DMS79 treated with DMSO at 0.1 percent for 48 hours (cell line): Measurements from ENCODE around the gene ESPN.
"Not testable (repeated sequence)": the region's sequence is repeated elsewhere in the genome, so short reads cannot be mapped to it uniquely, and the experiment has no call there.

ENCODE experiments used
- DNase-seq: peaks from one replicate; lab custom pipeline; 2025; lab: John Stamatoyannopoulos, UW

ESPN gene

GRCh38 chr1:6428453-6428852, 3.9 kb downstream of the ESPN start:
- not testable (repeated sequence) for DNase-seq

GRCh38 chr1:6429660-6430411, 5.3 kb downstream of the ESPN start:
- DNase-seq, result not testable (repeated sequence)

GRCh38 chr1:6431645-6432579, 7.3 kb downstream of the ESPN start:
- not testable (repeated sequence) for DNase-seq

GRCh38 chr1:6434186-6434585, 9.6 kb downstream of the ESPN start:
- DNase-seq, result no peak

- no peak for DNase-seq
These were observed 10.6 kb downstream of the ESPN start for GRCh38 chr1:6435129-6435528.

- DNase-seq, result no peak
These were observed 11.0 kb downstream of the ESPN start for GRCh38 chr1:6435547-6435946.

GRCh38 chr1:6436277-6436676, 11.7 kb downstream of the ESPN start:
- not testable (repeated sequence) for DNase-seq

GRCh38 chr1:6437012-6437700, 12.6 kb downstream of the ESPN start:
- peak; percentile 16 for DNase-seq

- DNase-seq, result peak; percentile 76
These were observed 13.5 kb downstream of the ESPN start for GRCh38 chr1:6438047-6438525.

GRCh38 chr1:6440198-6441126, 15.9 kb downstream of the ESPN start:
- no peak for DNase-seq

GRCh38 chr1:6441586-6441985, 17.0 kb downstream of the ESPN start:
- DNase-seq, result no peak

GRCh38 chr1:6443339-6444115, 19.0 kb downstream of the ESPN start:
- DNase-seq, result peak; percentile 55

- no peak for DNase-seq
These were observed 19.8 kb downstream of the ESPN start for GRCh38 chr1:6444377-6444776.

GRCh38 chr1:6445062-6445763, 20.6 kb downstream of the ESPN start:
- no peak for DNase-seq

GRCh38 chr1:6445929-6446328, 21.4 kb downstream of the ESPN start:
- DNase-seq, result not testable (repeated sequence)

GRCh38 chr1:6446665-6447015, 22.1 kb downstream of the ESPN start:
- no peak for DNase-seq

- peak; percentile 67 for DNase-seq
These were observed 22.6 kb downstream of the ESPN start for GRCh38 chr1:6447016-6447817.

GRCh38 chr1:6447818-6448748, 23.5 kb downstream of the ESPN start:
- DNase-seq, result peak; percentile 96
